HL-60 (cell line): ENCODE measurements around the gene PRKAG2.

Source experiments
- CTCF ChIP-seq: IDR thresholded peaks from one replicate; pipeline ENCODE4 v1.5.1; 2011; ENCODE audit warnings: low read length, control low read depth, inconsistent platforms; ENCODE audit not compliant: insufficient read depth
- GABPA ChIP-seq: IDR thresholded peaks from 2 replicates; pipeline ENCODE4 v1.6.1; 2012; ENCODE audit warnings: low read depth
- POLR2AphosphoS5 ChIP-seq: IDR thresholded peaks from 2 replicates; pipeline ENCODE4 v1.6.1; 2012; ENCODE audit warnings: low read depth

- TF ChIP-seq CTCF, result no peak
- TF ChIP-seq POLR2AphosphoS5, result no peak
- no peak for TF ChIP-seq GABPA
These were observed 188.6 kb downstream of the PRKAG2 start for GRCh38 chr7:151688236-151688780.
